ENCODE measurements around the gene NCOA3.

Gene NCOA3

GRCh38 chr20:47596003-47596571 lies 94.4 kb downstream of the NCOA3 start:
- DNase-seq: no peak

GRCh38 chr20:47597090-47597489 lies 95.4 kb downstream of the NCOA3 start:
- no peak for DNase-seq

- DNase-seq: no peak
Observed at GRCh38 chr20:47598911-47599744, 97.4 kb downstream of the NCOA3 start.

GRCh38 chr20:47600967-47601547 lies 99.4 kb downstream of the NCOA3 start:
- no peak for DNase-seq

GRCh38 chr20:47603260-47603659 lies 101.6 kb downstream of the NCOA3 start:
- DNase-seq: no peak

- no peak for DNase-seq
Observed at GRCh38 chr20:47605673-47606413, 104.2 kb downstream of the NCOA3 start.

- DNase-seq: no peak
Observed at GRCh38 chr20:47606414-47606982, 104.8 kb downstream of the NCOA3 start.

- no peak for DNase-seq
Observed at GRCh38 chr20:47606983-47607613, 105.4 kb downstream of the NCOA3 start.

GRCh38 chr20:47609001-47609400 lies 107.3 kb downstream of the NCOA3 start:
- DNase-seq: no peak

- DNase-seq: no peak
Observed at GRCh38 chr20:47610247-47610944, 108.7 kb downstream of the NCOA3 start.

GRCh38 chr20:47610945-47611250 lies 109.2 kb downstream of the NCOA3 start:
- no peak for DNase-seq

- no peak for DNase-seq
Observed at GRCh38 chr20:47611785-47612184, 110.1 kb downstream of the NCOA3 start.

- no peak for DNase-seq
Observed at GRCh38 chr20:47612670-47613069, 111.0 kb downstream of the NCOA3 start.

GRCh38 chr20:47614703-47615309 lies 113.1 kb downstream of the NCOA3 start:
- no peak for DNase-seq

- no peak for DNase-seq
Observed at GRCh38 chr20:47618479-47618878, 116.8 kb downstream of the NCOA3 start.

- DNase-seq: peak in 1 of 56 donors; percentile 3
Observed at GRCh38 chr20:47620808-47621805, 119.4 kb downstream of the NCOA3 start.

- no peak for DNase-seq
Observed at GRCh38 chr20:47622118-47622665, 120.5 kb downstream of the NCOA3 start.

- no peak for DNase-seq
Observed at GRCh38 chr20:47623206-47623605, 121.5 kb downstream of the NCOA3 start.

GRCh38 chr20:47627540-47627939 lies 125.9 kb downstream of the NCOA3 start:
- no peak for DNase-seq

All from nucleus accumbens (tissue), 56 donors.